RWPE1 (cell line): ENCODE measurements around the gene PRR18.

Experiments
- CTCF ChIA-PET: fragments of 350-600 bp; sonication (Branson Sonifier 250); formaldehyde crosslinking; extraction: SDS; loops from one replicate; lab custom pipeline; 2021; lab: Yijun Ruan, JAX
- POLR2A ChIA-PET: fragments of 400-600 bp; formaldehyde crosslinking; extraction: SDS; loops from one replicate; lab custom pipeline; 2020; ENCODE audit warnings: antibody characterized with exemption; ENCODE audit not compliant: low non-redundant PET; lab: Yijun Ruan, JAX
- DNase-seq: peaks from one replicate; pipeline ENCODE4 v3.0.0; 2012; ENCODE audit warnings: low spot score
- H3K27ac ChIP-seq: fragments of 450-650 bp; 2 replicates; pipeline ENCODE4 v1.5.1; 2017
- TF ChIP-seq, protein P1 (sequence below): fragments of 450-650 bp; conservative IDR thresholded peaks from 2 replicates; pipeline ENCODE4 v1.5.1; 2017; ENCODE audit warnings: low read depth, mild to moderate bottlenecking

PRR18 gene

DNA sequence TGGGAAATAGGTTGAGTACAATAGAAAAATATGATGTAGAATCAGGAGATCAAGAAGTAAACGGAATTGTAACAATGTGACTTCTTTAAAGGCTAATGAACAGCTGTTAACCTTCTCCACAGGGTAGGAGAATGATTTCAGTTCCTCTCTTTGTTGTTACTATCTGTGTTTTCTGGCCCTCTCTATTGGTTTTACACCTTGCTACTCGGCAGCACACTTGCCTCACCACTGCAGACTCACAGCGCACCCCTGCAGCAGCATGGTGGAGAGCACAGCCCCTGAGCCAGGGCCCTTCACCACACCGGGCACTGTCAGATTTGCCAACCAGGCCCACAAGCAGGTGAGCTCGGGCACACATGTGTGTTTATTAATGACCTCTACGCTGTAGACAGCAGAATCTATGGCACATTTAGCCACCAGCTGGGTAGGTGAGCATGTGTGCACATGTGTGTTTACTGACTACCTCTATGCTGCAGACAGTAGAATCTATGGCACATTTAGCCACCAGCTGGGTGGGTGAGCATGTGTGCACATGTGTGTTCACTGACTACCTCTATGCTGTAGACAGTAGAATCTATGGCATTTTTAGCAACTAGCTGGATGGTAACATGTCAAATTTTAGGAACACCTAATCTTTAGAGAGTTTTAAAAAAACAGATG, 17.3 kb upstream of the PRR18 start:
- DNase-seq: no peak
- CTCF ChIA-PET: interaction anchor here (1.6 kb wide), 1 partner anchor 56 kb away, joined by 4 read pairs; no protein-coding TSS in a partner anchor
- TF ChIP-seq, protein P1, sequence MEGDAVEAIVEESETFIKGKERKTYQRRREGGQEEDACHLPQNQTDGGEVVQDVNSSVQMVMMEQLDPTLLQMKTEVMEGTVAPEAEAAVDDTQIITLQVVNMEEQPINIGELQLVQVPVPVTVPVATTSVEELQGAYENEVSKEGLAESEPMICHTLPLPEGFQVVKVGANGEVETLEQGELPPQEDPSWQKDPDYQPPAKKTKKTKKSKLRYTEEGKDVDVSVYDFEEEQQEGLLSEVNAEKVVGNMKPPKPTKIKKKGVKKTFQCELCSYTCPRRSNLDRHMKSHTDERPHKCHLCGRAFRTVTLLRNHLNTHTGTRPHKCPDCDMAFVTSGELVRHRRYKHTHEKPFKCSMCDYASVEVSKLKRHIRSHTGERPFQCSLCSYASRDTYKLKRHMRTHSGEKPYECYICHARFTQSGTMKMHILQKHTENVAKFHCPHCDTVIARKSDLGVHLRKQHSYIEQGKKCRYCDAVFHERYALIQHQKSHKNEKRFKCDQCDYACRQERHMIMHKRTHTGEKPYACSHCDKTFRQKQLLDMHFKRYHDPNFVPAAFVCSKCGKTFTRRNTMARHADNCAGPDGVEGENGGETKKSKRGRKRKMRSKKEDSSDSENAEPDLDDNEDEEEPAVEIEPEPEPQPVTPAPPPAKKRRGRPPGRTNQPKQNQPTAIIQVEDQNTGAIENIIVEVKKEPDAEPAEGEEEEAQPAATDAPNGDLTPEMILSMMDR: no peak
- POLR2A ChIA-PET: no interaction called here
- H3K27ac ChIP-seq: no peak overlapping the region

- ChIA-PET POLR2A (no interaction called here), CTCF (interaction anchor here (0.6 kb wide), 1 partner anchor 68 kb away, joined by 11 read pairs; no protein-coding TSS in a partner anchor)
- no peak for DNase-seq
- no peak overlapping the region for H3K27ac ChIP-seq
- TF ChIP-seq, protein P1: no peak
Observed at GRCh38 chr6:166323395-166323794, 15.2 kb upstream of the PRR18 start.

DNA sequence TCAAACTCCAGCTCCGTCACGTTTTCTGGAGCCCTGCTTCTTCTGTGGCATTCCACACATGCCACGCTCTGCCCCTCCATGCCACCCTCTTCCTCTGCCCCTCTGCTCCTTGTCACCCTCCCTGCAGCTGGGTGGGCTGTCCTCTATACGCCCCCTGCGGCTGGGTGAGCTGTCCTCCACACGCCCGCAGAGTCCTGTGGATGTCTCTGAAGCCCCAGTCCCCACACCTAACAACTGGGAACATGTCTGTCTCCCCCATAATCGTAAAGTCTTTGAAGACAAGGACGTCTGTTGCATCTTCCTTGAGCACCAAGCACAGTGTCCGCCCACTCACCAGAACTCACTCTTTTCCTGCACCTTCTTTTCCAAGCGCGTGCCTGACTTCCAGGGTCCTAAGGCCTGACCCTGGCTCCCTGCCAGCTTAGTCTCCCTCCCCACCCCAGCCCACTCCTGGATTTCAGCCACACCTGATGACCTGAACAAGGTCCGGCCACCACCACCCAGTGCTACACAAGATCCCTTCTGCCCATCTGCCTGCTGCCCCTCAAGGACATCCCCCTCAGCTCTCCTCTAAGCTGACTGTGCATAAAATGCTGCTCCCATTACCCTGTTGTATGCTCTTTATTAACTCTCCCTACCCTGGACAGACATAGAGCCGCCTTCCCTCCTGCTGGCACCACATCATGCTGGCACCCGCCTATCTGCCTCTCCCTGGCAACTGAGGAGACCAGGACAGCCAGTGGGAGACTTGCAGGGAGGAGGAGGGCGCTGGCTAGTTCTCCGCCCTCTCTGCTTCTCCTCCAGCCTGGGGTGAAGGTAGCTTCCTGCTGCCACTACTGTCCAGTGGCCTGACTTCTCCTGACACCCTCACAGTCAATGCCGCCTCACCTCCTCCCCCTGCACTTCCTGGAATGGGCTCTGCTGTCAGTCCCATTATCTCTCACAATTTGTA, 10.7 kb upstream of the PRR18 start:
- DNase-seq: no peak
- ChIA-PET POLR2A (no interaction called here), CTCF (interaction anchor here (1.2 kb wide), 1 partner anchor 62 kb away, joined by 3 read pairs; no protein-coding TSS in a partner anchor)
- H3K27ac ChIP-seq: no peak overlapping the region
- TF ChIP-seq, protein P1: no peak

DNA sequence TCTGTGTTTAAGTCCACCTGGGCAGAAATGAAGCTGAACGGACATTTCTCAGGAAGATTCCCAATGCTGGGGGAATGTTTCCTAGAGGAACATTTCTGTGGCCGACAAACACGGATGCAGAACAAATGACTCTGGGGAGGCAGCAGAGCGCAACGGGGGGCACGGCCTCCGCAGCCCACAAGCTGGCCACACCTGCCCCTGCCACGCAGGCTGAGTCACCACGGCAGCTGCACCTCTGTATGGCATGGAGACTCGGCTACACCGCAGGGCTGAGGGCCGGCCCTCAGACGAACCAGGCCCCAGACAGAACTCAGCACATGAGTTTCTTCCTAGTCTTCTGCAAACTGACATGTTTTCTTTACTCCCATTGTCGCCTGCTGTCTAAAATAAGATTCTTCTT, 10.0 kb upstream of the PRR18 start:
- ChIA-PET CTCF (interaction anchor here (1.2 kb wide), 1 partner anchor 63 kb away, joined by 3 read pairs; no protein-coding TSS in a partner anchor), POLR2A (no interaction called here)
- TF ChIP-seq, protein P1: no peak
- no peak for DNase-seq
- H3K27ac ChIP-seq: no peak overlapping the region

DNA sequence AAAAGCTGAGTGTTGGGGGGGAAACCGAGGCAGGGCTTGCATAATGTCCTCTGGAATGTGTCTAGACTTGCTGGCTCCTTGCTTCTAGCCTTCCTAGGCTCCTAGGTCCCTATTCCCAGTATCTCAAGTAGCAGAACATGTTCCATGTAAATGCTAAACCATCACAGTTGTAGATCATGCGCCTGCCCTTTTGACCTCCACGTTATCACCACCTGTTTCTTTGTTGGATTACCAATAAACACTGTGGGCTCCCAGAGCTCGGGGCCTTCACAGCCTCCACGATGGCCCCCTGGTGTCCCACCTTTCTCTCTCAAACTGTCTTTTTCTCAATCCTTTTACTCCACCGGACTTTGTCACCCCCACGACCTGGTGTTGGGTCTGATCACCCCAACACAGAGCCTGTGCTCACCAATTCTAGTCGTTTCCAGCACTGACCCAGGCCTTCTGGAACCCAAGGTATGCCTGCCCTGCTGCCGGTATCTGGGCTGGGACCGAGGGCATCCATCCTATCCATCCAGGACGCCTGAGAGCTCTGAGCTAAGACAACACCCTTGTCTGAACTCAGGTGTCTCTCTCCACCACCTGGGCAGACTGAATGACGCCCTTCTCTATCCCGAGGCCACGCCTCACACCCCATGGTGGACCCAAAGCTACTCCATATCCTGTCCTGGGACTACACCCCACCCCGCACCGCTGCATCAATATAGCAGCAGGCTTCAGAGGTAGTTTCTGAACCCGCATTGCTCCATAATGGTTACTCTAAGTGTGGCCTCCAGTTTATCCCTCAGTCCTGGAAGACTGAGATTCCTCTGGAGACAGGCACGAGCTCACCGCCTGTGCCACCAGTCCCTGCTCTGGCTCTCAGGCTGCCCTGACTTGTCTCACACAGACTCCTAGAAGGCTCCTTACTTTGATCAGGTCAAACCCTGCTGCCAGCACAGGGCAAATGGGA, 9.3 kb upstream of the PRR18 start:
- no peak for DNase-seq
- CTCF ChIA-PET: interaction anchor here (1.2 kb wide), 1 partner anchor 64 kb away, joined by 3 read pairs; no protein-coding TSS in a partner anchor
- TF ChIP-seq, protein P1: no peak
- POLR2A ChIA-PET: no interaction called here
- H3K27ac ChIP-seq: no peak overlapping the region
